ENCODE measurements around the gene FYCO1. TPM values are rescaled to one million over a fixed set of nuclear protein-coding genes. Genes with fewer than 3 reads are reported as not detected.

The FYCO1 gene
- total and polyA plus RNA-seq, 2 of the 8 experiments (the other 6 are each of a cell fraction or from before 2014, with no cell fraction given), result 4.8 to 10.8 TPM

DNA sequence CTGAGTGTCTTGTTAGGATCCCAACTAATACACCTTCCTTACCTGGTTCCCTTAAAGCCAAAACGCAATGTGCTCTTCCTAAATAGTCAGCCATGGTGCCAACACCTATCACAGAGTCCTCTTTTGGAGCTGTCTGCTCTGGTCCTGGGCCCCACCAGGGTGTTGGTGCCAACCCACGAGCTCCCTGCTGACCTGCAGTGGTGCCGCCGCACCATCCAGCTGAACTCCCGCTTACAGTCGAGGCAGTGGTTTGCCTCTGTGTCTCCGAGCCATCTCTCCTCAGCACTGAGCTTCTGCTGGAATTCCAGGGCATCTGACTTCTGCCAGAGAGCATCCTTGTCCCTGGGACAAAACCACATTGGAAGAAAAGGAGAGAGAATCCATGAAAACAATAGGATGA is 36.4 kb downstream of the FYCO1 start:
- Histone ChIP-seq H3K4me3 (ENCODE audit: extremely low read depth in 1 of 4, insufficient read depth in 2 of 4, low read depth in 3 of 4, low read length in 4 of 4) (no peak overlapping the region), H3K14ac (ENCODE audit: insufficient read length) (no peak overlapping the region), H2BK15ac (ENCODE audit: low read length) (no peak overlapping the region), H4K5ac (ENCODE audit: insufficient read length, low read depth, low read length) (no peak overlapping the region), H3K36me3 (ENCODE audit: control insufficient read depth in 2 of 4, insufficient read depth in 4 of 4, low read length in 3 of 4) (peaks cover 13 to 88% (median 60%) of the 10 kb centered on the region in 4 experiments), H3K4me2 (ENCODE audit: insufficient read depth in 1 of 2, low read depth in 2 of 2, low read length in 2 of 2) (no peak overlapping the region), H3K23me2 (ENCODE audit: low read depth, low read length) (no peaks in the 10 kb centered on the region), H3K79me2 (ENCODE audit: control insufficient read depth in 1 of 2, insufficient read depth in 2 of 2, low read length in 2 of 2) (no peaks in the 10 kb centered on the region), H3K23ac (ENCODE audit: insufficient read length) (no peak overlapping the region), H4K91ac (replicated peaks; ENCODE audit: insufficient read length, low read length) (no peak overlapping the region), H3K79me1 (ENCODE audit: low read depth, low read length) (no peaks in the 10 kb centered on the region), H2AK5ac (ENCODE audit: low read depth, low read length) (no peak overlapping the region), H3K4ac (replicated peaks; ENCODE audit: insufficient read length, low read depth, low read length) (no peak overlapping the region), H2BK120ac (replicated peaks; ENCODE audit: low read depth, low read length) (no peak overlapping the region), H2BK12ac (ENCODE audit: low read depth, low read length) (no peak overlapping the region), H3K27ac (ENCODE audit: low read depth, low read length) (no peak overlapping the region), H3K4me1 (replicated peaks in 1 of 4; ENCODE audit: control insufficient read depth in 3 of 4, insufficient read depth in 4 of 4, low read length in 3 of 4) (no peaks in the 10 kb centered on the region), H3K18ac (ENCODE audit: extremely low read depth, low read length) (no peak overlapping the region), H4K8ac (ENCODE audit: extremely low read depth, insufficient read depth, low read length) (no peak overlapping the region), H3K27me3 (replicated peaks in 1 of 4; ENCODE audit: control insufficient read depth in 3 of 4, extremely low read depth in 1 of 4, insufficient read depth in 3 of 4, low read length in 3 of 4) (no peaks in the 10 kb centered on the region; a peak in 1 of 7 replicates), H2BK5ac (ENCODE audit: low read depth, low read length) (no peak overlapping the region), H3K9ac (replicated peaks in 1 of 4; ENCODE audit: extremely low read depth in 1 of 4, low read depth in 3 of 4, low read length in 3 of 4) (no peak overlapping the region), H2BK20ac (ENCODE audit: low read length) (no peak overlapping the region), H3K9me3 (ENCODE audit: insufficient read depth in 2 of 2, low read depth in 1 of 2, low read length in 1 of 2) (no peaks in the 10 kb centered on the region), H3K56ac (replicated peaks; ENCODE audit: insufficient read length, low read depth, low read length) (no peak overlapping the region), H2AFZ (ENCODE audit: low read length) (no peak overlapping the region), H4K20me1 (replicated peaks in 1 of 2; ENCODE audit: control insufficient read depth in 1 of 2, insufficient read depth in 2 of 2, low read length in 2 of 2) (peaks cover 4 to 6% of the 10 kb centered on the region in 2 experiments)
- WGBS, 2 experiments (ENCODE audit: extremely low coverage in 1 of 2, insufficient coverage in 1 of 2, insufficient read length in 1 of 2, insufficient replicate concordance in 2 of 2, low coverage in 1 of 2, low lambda C conversion rate in 2 of 2, missing lambda C conversion rate in 1 of 2), result 92% methylated on average over 6 of the region's 7 CpGs; no CpG with 5 or more reads in 1 of the 2 experiments
- DNase-seq (ENCODE audit: low read depth in 1 of 2, low spot score in 2 of 2) (no peak), FAIRE-seq (no peak)
- ChIA-PET CTCF (ENCODE audit: partially characterized antibody) (interaction anchor here (1.0 to 1.7 kb wide), 5 partner anchors 12 to 419 kb away, joined by 3 to 4 read pairs (median 3); no protein-coding TSS in a partner anchor), POLR2A (ENCODE audit: partially characterized antibody) (interaction anchor here (1.6 to 1.8 kb wide), 2 partner anchors 9 to 22 kb away, joined by 3 to 4 read pairs; no protein-coding TSS in a partner anchor)
- TF ChIP-seq SUZ12 (IDR thresholded peaks at IDR 0.05; ENCODE audit: low read length), result no peak
- no peak for TF ChIP-seq EZH2 (IDR thresholded peaks at IDR 0.05; ENCODE audit: low read depth, low read length, severe bottlenecking)
- no peak for TF ChIP-seq KDM4A (IDR thresholded peaks at IDR 0.05; ENCODE audit: low read depth, low read length, severe bottlenecking)
- no peak for TF ChIP-seq KDM1A (IDR thresholded peaks at IDR 0.05; ENCODE audit: borderline replicate concordance, low read length)
- TF ChIP-seq FOSL1 (IDR thresholded peaks at IDR 0.05; ENCODE audit: insufficient read depth, low read depth, low read length), result no peak
- TF ChIP-seq, protein P1, sequence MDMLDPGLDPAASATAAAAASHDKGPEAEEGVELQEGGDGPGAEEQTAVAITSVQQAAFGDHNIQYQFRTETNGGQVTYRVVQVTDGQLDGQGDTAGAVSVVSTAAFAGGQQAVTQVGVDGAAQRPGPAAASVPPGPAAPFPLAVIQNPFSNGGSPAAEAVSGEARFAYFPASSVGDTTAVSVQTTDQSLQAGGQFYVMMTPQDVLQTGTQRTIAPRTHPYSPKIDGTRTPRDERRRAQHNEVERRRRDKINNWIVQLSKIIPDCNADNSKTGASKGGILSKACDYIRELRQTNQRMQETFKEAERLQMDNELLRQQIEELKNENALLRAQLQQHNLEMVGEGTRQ (IDR thresholded peaks at IDR 0.05; ENCODE audit: low read length), result no peak
- TF ChIP-seq GTF2F1 (IDR thresholded peaks at IDR 0.05; ENCODE audit: borderline replicate concordance, low read depth, low read length), result no peak
- TF ChIP-seq RNF2 (IDR thresholded peaks at IDR 0.05; ENCODE audit: borderline replicate concordance, low read depth, low read length, missing control alignments, poor library complexity, severe bottlenecking), result no peak
- TF ChIP-seq HDAC2 (IDR thresholded peaks at IDR 0.05; ENCODE audit: borderline replicate concordance in 1 of 2, low read depth in 2 of 2, low read length in 2 of 2), result no peak
- TF ChIP-seq, protein P2, sequence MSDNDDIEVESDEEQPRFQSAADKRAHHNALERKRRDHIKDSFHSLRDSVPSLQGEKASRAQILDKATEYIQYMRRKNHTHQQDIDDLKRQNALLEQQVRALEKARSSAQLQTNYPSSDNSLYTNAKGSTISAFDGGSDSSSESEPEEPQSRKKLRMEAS (IDR thresholded peaks at IDR 0.05), result no peak
- TF ChIP-seq CHD2 (IDR thresholded peaks at IDR 0.05; ENCODE audit: low read length), result no peak
- no peak for TF ChIP-seq JUND (IDR thresholded peaks at IDR 0.05; ENCODE audit: low read length)
